Panc1 (cell line): ENCODE data around the gene DHRS4L2.
"Not testable (repeated sequence)": the region's sequence is repeated elsewhere in the genome, so short reads cannot be mapped to it uniquely, and the experiment has no call there.

Experiments used
- CTCF ChIP-seq: fragments of 450-650 bp; IDR thresholded peaks from 2 replicates; pipeline ENCODE4 v1.5.1; 2017; ENCODE audit warnings: mild to moderate bottlenecking
- POLR2AphosphoS5 ChIP-seq: IDR thresholded peaks from 2 replicates; pipeline ENCODE4 v1.6.1; 2012; ENCODE audit warnings: mild to moderate bottlenecking, low read depth, low read length, moderate library complexity

- TF ChIP-seq CTCF, POLR2AphosphoS5: not testable (repeated sequence)
These were observed 27.0 kb upstream of the DHRS4L2 start for GRCh38 chr14:23961704-23962103.
